HG03460 (cell line): ENCODE measurements around the gene MAGEB17.
"Not testable (repeated sequence)": the region's sequence is repeated elsewhere in the genome, so short reads cannot be mapped to it uniquely, and the experiment has no call there.

ENCODE experiments used
- ATAC-seq: cut with Tn5 transposase; IDR thresholded peaks from one replicate; pipeline ENCODE4 v1.9.1; 2021; ENCODE audit not compliant: unreplicated experiment

Gene MAGEB17, protein sequence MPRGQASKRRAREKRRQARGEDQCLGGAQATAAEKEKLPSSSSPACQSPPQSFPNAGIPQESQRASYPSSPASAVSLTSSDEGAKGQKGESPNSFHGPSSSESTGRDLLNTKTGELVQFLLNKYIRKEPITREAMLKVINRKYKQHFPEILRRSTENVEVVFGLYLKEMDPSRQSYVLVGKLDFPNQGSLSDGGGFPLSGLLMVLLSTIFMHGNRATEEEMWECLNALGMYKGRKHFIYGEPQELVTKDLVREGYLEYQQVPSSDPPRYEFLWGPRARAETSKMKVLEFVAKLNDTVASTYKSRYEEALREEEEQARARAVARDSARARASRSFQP

DNA sequence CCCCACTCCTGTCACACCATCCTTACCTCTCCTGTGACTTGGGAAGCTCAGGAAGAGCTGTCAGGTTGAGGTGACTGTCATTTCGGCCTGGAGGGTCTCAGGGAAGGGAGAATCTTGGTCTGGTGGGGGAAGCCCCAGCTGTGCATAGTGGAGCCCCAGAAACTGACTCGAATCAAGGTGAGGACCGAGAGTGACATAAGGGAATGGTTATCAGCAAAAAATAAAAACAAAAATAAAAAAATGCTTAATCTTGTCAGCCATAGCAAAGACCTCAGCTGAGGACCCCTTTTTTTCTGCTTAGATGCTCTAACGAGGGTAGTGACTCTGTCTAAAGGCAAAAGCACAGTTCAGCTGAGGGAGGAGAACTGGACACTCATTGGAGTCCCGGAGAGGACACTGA lies at the start of gene MAGEB17:
Gene MAGEB17, plus strand, starts transcription at position 301 of the 400 bp plus-strand sequence. CDS start 2,902 bp downstream, outside the sequence.
- ATAC-seq, result no peak

DNA sequence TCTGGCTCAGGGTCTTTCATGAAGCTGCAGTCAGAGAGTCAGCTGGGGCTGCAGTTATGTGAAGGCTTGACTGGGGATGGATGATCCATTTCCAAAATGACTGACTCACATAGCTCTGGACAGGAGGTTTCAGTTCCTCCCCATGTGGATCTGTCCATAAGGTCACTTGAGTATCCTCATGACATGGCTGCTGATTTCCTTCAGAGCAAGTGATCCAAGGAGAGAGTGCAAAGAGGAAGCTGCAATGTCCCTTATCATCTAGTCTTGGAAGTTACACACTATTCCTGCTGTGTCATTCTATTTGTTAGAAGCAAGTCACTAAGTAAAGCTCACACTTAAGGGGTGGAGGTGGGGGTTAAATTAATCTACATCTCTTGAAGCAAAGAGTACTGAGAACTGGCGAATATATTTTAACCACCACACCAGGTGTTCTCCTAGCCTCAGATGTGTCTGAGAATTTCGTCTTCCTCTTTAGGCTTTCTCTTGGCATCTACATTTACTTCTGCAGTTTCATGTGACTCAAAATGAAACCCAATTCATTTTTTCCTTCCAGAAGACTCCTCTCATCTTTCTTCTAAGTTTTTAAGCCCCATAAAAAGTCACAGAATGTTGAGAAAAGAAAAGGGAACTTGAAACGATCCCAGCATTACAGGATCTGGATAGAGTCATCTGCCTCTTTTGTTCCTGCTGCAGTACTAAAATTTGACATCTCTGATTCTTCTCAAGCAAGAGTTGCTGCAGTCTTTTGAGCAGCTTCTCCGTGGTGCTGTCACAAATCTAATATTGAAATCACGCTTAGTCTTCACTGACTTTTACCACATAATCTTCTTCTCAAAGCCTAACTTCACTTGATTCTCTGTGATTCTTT lies 47.7 kb upstream of the MAGEB17 start:
- ATAC-seq, result peak; percentile 85

DNA sequence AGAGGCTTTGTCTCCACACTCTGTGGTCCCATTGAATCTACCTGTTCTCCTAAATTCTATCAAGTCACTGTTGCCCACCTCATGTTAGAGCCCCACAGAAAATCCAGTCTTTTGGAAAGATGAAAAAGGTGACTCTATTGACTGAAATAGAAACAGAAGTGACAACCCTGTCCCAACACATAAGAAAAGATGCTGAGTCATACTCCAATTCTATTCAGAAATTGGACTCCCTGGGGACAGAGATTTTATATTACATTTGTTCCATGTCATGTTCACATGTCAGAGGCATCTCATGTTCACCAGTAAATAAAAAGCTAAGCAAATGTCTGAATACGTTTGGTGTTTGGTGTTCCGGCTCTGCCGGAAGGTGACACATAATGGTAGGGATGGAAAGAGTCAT lies 46.9 kb upstream of the MAGEB17 start:
- ATAC-seq, result no peak

DNA sequence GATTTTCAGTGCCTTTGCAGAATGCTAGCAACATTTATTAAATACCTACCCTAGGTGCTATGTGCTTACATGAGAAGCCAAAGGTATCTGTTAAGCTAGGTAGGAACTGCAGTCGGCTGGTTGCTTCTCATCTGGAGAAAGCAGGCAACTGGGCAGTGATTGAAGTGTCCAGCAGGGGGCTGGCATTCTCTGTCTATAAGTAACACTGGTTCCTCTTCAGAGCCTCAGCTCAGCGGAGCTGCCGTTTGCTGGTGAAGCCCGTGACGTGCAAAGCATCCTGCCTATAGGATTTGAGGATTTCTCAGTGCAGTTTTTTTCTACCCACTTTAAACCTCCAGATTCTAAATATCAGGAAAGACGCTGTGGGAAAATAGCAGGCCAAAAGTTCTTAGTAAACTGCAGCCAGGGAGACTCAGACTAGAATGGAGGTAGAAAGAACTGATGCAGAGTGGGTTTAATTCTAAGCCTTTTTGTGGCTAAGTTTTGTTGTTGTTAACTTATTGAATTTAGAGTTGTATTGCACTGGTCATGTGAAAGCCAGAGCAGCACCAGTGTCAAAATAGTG lies 44.0 kb upstream of the MAGEB17 start, which contains the start of gene GRPR:
Gene GRPR, plus strand, starts transcription at position 344 of the 565 bp plus-strand sequence. CDS start 389 bp downstream, outside the sequence.
- peak; percentile 48 for ATAC-seq

DNA sequence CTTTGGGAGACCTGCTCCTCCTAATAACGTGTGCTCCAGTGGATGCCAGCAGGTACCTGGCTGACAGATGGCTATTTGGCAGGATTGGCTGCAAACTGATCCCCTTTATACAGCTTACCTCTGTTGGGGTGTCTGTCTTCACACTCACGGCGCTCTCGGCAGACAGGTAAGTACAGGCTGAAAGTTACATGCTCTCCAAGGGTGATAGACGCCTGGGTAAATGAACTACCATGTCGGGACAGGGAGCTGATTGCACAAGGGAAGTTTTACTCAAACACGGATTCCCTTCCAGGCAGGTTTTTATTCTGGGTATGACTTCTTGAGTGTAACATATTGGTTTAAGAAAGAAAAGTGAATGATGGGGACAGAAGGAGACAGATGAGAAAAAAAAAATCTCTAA lies 43.1 kb upstream of the MAGEB17 start:
- no peak for ATAC-seq

DNA sequence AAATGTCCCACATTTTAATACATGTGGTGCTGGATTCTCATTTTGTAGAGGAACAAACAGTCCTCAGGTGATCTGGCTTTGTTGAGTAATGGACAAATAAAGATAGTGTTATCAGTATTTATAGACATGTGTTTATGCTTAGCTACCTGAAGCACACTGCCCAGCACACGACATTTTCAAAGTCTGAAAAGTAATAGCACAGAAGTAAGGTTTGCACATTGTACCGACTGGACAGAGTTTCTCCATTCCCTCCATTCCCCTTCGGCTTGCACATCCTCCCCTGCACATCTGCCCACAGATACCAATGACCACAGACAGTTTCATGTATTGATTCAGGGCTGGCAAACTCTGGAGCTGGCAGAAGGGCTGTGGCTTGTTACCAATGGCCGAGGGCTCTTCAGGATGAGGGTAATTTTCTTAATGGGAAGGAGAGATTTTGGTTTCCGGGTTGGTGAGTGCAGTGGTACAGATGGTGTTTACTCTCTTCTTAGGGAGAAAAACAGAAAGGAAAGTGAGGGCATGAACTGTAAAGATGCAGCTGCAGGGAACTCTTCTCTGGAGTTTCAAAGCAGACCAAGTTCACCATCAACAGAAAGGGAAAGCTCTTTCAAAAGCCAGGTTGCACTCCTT lies 41.6 kb upstream of the MAGEB17 start:
- no peak for ATAC-seq

DNA sequence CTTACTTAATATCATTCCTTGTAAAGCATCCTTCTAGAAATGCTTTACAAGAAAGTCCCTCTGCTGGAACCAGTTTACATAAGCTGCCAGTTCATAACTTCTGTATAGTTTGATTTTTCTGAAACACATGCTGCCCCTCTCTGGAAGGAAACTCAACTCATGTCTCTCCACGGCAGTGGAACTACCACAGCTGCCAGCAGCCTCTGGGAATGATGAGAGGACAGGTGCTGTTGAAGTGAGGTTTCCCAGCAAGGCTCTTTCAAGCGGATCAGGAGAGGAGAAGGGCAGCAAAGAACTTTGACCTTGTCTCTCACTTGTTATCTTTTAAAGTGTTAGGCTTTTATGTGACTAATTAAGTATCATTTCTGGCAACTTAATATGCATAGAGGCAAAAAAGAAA lies 36.6 kb upstream of the MAGEB17 start:
- no peak for ATAC-seq

DNA sequence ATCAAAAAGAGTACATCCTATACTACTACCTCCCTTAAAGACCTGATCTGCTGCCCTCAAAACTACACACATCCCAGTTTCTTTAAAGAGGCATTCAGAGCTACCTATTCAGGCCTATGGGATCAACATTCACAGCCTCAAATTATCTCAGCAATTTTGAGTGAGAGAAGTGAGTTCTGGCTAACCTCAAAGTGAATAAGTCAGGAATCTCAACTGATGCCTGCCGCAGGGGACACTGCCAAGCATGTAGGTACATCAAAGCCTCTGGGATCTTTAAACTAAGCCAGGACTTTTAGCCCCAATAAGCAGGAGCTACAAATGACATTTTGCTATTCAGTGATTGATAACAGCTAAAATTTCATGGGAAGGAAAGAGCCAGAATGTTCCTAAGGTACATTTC lies 32.3 kb upstream of the MAGEB17 start:
- no peak for ATAC-seq

DNA sequence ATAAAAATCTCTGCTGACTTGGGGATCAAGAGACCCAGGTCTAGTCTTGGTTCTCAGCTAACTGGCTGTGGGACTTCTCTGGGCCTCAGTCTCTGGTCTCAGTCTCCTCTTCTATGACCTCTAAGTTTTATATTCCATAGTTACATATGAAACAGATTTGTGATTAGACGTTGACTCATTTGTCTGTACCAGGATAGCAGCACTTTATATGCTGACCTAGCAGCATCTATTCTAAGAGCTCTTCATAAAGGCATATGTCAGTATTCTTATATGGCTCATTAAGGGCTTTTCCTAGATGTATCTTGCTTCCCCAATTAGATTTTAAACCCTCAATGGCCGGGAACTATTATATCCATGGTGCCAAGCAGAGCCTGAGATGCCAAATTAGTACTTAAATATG lies 31.2 kb upstream of the MAGEB17 start:
- ATAC-seq, result no peak

DNA sequence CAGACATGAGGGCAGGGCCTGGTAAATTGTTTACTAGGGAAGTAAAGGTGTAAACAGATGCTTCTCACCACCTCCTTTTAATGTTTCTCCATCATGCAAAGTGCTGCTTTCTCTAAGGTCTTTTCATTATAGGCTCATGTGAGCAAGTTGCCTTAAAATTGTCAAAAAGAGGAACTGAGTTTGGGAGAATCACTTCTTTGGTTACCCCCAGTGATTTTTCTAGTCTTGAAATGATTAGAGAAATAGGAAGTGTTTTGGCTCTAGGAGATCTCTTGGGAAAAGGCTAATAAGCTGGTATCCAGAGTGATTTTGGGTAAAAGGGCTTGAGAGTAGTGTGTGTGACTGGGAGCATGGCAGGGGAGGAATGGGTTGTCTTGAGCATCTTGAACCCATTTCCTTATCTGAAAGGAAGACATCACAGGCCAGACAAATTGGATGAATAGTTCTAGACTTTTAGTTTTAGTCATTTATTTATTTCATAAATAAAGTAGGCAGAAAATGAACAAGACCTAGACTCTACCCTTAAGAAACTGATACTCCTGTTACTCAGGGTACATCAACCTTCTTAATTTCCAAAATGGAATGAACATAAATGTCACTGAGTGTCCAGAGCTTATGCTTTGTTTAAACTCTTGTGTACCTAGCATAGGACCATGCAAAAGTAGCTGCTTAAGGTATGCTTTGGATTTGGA lies 29.7 kb upstream of the MAGEB17 start:
- ATAC-seq, result peak; percentile 89

DNA sequence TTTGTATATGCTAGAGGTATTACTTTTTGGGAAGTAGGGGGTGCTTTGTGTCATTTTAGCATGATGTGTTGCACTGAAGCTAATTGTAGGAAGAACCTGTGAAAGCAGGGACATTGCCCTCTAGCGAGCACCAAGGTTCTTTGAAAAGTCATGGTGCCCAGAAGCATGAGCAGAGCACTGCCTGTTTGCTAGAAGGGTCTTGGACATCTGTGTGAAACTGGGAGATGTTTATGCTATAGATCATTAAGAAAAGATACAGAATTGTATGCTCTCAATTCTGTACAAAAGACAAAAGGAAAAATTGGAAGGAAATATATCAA lies 29.2 kb upstream of the MAGEB17 start:
- ATAC-seq, result no peak

DNA sequence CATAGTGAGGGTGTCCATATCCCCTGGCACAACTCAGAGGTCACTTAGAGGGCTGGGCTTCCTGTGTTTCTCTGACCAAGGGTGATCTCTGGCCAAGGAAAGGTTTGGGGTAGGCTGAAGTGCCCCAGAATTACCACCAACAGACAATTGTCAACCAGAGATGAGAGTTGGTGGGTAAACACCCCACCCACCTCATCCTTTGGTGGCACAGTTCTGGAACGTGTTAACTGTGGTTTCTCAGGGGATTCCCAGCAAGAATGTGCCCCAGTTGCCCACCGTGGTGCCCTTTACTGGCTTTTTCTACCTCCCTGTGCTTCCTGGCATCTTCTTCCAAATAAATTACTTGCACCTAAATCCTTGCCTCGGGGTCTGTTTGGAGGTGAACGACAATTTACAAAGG lies 26.8 kb upstream of the MAGEB17 start:
- ATAC-seq, result no peak

DNA sequence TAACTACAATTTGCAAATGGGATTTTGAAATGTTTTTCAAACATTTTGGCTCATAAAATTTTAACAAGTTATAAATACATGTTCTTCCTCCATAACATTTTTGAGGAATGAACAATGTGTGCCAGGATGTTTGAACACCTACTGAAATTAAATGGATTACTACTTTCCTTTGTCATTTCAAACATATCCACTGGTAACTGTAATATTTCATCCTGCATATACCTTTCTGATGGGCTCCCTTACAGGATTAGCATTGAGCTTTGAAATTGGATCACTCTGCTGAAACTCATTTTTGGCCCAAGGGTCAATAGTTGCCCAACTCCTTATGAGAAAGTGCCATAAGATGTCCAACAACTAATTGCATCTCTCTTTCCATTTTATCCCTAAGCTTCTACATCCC lies 26.3 kb upstream of the MAGEB17 start:
- ATAC-seq, result no peak

DNA sequence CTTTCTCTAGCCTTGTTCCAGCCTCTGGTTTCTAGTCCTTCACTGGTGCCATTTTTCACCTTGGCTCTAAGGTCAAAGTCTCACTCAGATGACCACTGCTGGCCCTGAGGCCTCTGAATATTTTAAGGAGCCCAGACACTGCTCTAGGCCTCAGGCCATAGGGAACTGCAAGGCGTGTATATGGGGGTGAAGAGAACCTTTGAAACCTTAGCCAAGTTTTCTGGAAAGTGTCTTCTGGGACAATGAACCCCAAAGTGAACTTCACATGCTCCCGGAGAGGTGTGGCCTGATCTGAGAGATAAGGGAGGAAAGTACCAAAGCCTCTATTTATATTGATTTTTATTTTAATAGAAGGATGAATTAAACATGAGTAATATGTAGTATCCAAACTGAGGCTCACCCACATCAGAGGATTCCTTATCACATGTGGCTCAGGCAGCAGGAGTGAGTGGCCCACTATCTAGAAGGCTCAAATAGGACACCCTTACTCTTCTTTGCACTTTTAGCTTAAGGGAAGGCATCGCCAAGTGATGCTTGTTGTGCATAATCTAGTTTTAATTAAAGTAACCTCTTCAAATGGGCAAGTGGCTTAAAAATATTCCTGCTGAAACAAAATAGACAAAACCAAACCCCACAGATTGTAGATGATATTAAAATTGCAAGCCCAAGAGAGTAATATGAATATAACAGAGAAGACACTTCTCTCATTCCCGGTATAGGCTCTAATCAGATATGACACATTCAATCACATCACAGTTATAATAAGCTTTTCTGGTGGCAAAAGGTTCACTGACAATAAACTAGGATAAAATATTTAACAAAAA lies 25.6 kb upstream of the MAGEB17 start:
- ATAC-seq, result no peak

DNA sequence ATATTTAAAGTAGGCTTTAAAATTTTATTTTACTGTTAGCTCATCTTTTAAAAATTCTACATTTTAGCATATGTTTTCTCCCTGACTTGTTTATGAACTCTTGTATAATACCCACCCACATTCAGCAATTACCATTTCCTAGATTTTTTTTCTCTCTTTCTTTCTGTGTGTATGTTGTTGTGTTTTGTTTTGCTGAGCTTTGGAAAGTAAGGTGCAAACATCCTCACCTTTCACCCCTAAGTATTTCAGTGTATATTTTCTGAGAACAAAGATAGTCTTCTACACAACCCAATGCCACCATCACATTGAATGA lies 25.1 kb upstream of the MAGEB17 start:
- no peak for ATAC-seq

DNA sequence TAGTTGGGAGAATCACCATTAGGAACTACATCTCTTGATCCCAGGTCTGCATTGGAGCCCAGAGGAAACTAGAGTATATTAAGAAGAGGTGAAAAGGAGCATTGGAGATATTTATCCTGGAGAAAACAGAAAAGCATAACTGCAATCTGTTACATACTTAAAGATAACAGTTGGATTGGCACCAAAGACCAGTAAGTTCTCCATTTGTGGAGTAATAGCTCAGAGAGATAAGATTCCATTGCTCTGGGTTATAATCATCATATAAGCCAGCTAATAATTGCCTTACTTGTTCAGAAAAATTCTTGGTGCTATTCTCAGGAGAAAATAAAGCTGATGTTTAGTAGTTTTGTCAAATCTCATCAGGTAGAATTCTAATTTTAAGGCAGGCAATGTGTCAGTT lies 23.3 kb upstream of the MAGEB17 start:
- no peak for ATAC-seq

DNA sequence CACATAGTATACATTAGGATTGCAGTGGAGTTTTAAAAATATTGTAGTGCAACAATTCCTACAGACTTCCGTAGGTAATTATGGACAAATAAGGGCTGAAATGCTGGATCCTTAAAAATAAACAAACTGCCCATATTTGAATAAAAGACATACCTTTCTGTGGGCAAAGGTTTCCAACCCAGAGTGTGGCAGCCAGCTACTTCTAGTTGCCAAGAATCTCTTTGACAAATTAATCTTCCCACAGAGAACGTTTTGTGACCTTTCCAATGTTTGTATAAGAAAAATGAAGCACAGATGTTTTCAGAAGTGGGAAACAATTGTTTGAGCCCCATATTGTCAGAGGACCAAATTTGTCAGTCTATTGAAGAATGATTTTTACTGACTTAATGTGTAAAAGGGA lies 22.9 kb upstream of the MAGEB17 start:
- ATAC-seq, result no peak

DNA sequence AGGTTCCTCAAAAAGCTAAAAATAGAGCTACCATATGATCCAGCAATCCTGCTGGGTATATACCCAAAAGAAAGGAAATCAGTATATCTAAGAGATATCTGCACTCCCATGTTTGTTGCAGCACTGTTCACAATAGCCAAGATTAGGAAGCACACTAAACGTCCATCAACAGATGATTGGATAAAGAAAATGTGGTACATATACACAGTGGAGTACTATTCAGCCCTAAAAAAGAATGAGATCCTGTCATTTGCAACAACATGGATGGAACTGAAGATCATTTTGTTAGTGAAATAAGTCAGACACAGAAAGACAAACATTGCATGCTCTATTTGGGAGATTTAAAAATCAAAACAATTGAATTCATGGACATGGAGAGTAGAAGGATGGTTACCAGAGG lies 22.2 kb upstream of the MAGEB17 start:
- ATAC-seq, result not testable (repeated sequence)

DNA sequence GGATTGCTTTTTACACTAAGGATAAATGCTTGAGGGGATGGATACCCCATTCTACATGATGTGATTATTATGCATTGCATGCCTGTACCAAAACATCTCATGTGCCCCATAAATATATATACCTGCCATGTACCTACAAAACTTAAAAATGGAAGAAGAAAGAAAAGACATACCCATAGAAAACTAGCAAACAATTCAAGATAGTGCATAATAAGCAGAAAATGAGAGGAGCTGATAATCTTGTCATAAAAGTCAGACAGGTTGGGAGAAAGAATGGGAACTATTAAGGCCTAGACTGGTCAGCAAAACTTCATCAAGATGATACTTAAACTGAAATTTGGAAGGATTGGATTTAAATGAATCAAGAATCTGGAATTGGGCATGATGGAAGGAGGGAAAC lies 21.6 kb upstream of the MAGEB17 start:
- no peak for ATAC-seq

DNA sequence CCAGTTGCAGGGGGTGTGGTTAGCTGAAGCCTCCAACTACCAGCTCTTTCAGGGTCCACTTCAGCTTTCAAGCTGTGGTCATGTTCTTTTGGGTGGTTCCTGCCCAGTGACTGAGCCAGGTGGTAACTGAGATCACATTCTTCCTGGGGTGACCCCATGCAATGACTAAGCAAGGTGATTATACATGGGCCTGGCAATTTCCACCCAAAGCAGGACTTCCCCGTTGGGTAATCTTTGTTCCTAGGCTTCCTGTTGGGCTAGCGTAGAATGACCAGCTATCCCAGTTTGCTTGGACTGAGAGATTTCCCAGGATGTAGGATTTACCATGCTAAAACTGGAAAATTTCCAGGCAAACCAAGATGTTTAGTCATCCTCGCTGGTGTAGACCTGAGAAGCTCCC lies 18.4 kb upstream of the MAGEB17 start:
- ATAC-seq, result no peak
